Measurements from ENCODE around the gene HSPBP1. TPM values are rescaled to one million over a fixed set of nuclear protein-coding genes. Genes with fewer than 3 reads are reported as not detected.

HSPBP1 gene
- total and polyA plus RNA-seq, 12 donors = 18.8 to 49.8 (median 33.2) TPM

- DNase-seq = no peak
- no peak overlapping the region for H3K27ac ChIP-seq
- H3K27me3 ChIP-seq = no peaks in the 10 kb centered on the region
- intact Hi-C loops (cut with DNase I) = no loop called here
- no peaks in the 10 kb centered on the region for H3K9me3 ChIP-seq (replicated peaks in 1 of 3)
- no peak overlapping the region for H3K4me3 ChIP-seq
- 97 to 98% (median 98%) methylated on average over 3 of the region's 3 CpGs for WGBS, 4 donors
- H3K36me3 ChIP-seq (replicated peaks in 1 of 2) = no peaks in the 10 kb centered on the region
- H3K4me1 ChIP-seq (replicated peaks in 1 of 2) = no peaks in the 10 kb centered on the region
- no peak for TF ChIP-seq CTCF (IDR thresholded peaks at IDR 0.05)
- TF ChIP-seq POLR2A (IDR thresholded peaks at IDR 0.05) = no peak
Measured at GRCh38 chr19:55266404-55266803, 13.5 kb downstream of the HSPBP1 start.

GRCh38 chr19:55265723-55266386, 14.1 kb downstream of the HSPBP1 start:
- 95 to 97% (median 96%) methylated on average over 3 to 12 of the region's 12 CpGs for WGBS, 4 donors
- TF ChIP-seq CTCF (IDR thresholded peaks at IDR 0.05) (no peak), POLR2A (IDR thresholded peaks at IDR 0.05) (no peak)
- Histone ChIP-seq H3K27me3 (no peaks in the 10 kb centered on the region), H3K4me3 (no peak overlapping the region), H3K4me1 (replicated peaks in 1 of 2) (no peaks in the 10 kb centered on the region), H3K9me3 (replicated peaks in 1 of 3) (no peaks in the 10 kb centered on the region), H3K36me3 (replicated peaks in 1 of 2) (no peaks in the 10 kb centered on the region), H3K27ac (no peak overlapping the region)
- no peak for DNase-seq
- intact Hi-C loops (cut with DNase I) = no loop called here

GRCh38 chr19:55265173-55265572, 14.7 kb downstream of the HSPBP1 start:
- H3K9me3 ChIP-seq (replicated peaks in 1 of 3) = no peaks in the 10 kb centered on the region
- WGBS, 4 donors = 89 to 95% (median 92%) methylated on average over 9 to 16 of the region's 16 CpGs
- no peaks in the 10 kb centered on the region for H3K27me3 ChIP-seq
- no peak for DNase-seq
- H3K27ac ChIP-seq = no peak overlapping the region
- intact Hi-C loops (cut with DNase I) = no loop called here
- TF ChIP-seq CTCF (IDR thresholded peaks at IDR 0.05) (no peak), POLR2A (IDR thresholded peaks at IDR 0.05) (no peak)
- peaks cover 0 to 1% of the 10 kb centered on the region in 2 donors for H3K4me1 ChIP-seq (replicated peaks in 1 of 2)
- no peak overlapping the region for H3K4me3 ChIP-seq
- H3K36me3 ChIP-seq (replicated peaks in 1 of 2) = no peaks in the 10 kb centered on the region

GRCh38 chr19:55264531-55264930, 15.4 kb downstream of the HSPBP1 start:
- DNase-seq = no peak

More at GRCh38 chr19:55264531-55264930, 15.4 kb downstream of the HSPBP1 start:
- Histone ChIP-seq H3K4me1 (replicated peaks in 1 of 2) (peaks cover 5 to 8% of the 10 kb centered on the region in 2 donors), H3K9me3 (replicated peaks in 1 of 3) (no peaks in the 10 kb centered on the region), H3K27ac (no peak overlapping the region), H3K27me3 (no peaks in the 10 kb centered on the region), H3K4me3 (no peak overlapping the region), H3K36me3 (replicated peaks in 1 of 2) (no peaks in the 10 kb centered on the region)
- TF ChIP-seq POLR2A (IDR thresholded peaks at IDR 0.05) (no peak), CTCF (IDR thresholded peaks at IDR 0.05) (no peak)
- 73 to 94% (median 89%) methylated on average over 4 to 5 of the region's 5 CpGs for WGBS, 4 donors
- intact Hi-C loops (cut with DNase I) = no loop called here

Measured in adrenal gland (tissue), 12 donors.